Glomerular visceral epithelial cell (primary cell): ENCODE data around the gene DIS3L2.
A peak's percentile ranks its signal among the peaks of the same experiment; 100 is the strongest.

Source experiments
- DNase-seq: peaks from one replicate; pipeline ENCODE4 v3.0.0-alpha.2; 2016; ENCODE audit errors: extremely low spot score

The DIS3L2 gene

GRCh38 chr2:231961349-231962166 lies at the start of gene DIS3L2:
TSS of gene DIS3L2 (plus strand) at chr2:231961713. CDS start at chr2:232014928, 53,215 bp downstream.
- peak; percentile 79 for DNase-seq

- DNase-seq, result no peak
Observed at GRCh38 chr2:231914077-231914690, 47.3 kb upstream of the DIS3L2 start.

GRCh38 chr2:231917280-231918066 lies 44.0 kb upstream of the DIS3L2 start:
- DNase-seq, result no peak

GRCh38 chr2:231918501-231919330 lies 42.8 kb upstream of the DIS3L2 start:
- no peak for DNase-seq

DNA sequence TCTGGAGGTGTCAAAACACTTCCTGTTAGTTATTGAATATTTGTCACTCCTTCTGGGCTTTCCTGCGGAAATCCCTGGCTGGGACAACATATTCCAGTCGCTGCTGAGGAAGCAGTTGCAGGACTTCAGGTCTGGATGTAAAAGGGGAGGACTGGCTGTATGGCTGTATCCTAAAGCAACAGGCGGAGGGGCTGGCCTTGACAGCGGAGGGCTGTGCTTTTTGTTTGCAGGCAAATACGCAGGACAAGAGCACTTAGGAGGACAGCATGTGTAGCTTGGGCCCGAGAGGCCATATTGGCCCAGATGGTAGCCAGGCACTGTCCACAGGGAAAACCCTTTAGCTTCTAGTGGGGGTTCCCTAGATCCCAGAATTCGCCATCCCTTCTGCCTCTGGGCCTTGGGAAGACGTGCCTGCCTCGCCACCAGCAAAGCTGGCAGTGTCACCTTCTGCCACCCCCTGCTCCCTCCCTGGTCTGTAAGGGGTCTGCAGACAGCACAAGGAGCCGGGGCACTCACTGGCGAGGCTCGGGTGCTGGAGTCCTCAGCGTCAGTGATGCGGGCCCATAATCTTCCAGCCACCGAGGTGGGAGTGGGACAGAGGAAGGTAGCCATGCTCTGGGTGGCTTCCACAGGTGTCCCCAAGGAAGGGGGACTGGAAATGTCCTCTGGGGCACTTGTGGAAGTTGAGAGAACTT lies 42.0 kb upstream of the DIS3L2 start:
- DNase-seq, result no peak

DNA sequence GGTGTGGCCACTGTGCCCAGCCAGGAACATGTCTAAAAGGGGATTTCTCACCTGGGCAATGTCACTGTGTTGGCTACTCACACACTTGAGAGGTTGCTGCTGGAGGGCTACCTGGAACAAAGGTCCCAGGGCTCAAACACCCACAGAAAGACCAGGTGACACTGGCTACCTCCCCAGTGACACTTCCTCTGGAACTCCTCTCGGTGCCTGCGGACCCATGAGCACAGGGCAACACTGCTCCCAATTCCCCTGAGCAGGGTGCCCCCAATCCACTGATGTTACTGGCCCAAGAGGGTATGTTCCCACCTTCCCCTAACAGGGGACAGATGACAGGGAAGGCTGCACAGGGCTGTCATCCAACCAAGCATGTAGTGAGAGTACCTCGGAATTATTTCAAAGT lies 41.1 kb upstream of the DIS3L2 start:
- no peak for DNase-seq

DNA sequence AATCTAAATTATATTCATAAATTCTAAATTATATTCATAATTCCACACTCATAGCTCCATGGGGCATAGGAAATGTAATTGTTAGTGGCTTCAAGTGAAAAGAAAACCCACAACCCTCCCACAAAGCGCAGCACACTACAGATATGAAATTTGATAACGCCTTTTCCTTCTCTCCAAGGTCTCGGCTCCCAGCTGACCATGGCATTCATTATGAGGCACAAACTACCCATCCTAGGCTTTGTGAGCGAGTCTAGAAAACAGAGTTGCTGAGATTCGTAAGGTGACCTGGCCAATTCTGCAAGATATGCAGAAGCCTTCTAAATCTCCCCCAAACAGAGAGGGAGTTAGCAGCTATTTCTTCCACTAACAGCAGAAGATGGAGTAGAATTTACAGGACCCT lies 40.7 kb upstream of the DIS3L2 start:
- DNase-seq, result no peak

DNA sequence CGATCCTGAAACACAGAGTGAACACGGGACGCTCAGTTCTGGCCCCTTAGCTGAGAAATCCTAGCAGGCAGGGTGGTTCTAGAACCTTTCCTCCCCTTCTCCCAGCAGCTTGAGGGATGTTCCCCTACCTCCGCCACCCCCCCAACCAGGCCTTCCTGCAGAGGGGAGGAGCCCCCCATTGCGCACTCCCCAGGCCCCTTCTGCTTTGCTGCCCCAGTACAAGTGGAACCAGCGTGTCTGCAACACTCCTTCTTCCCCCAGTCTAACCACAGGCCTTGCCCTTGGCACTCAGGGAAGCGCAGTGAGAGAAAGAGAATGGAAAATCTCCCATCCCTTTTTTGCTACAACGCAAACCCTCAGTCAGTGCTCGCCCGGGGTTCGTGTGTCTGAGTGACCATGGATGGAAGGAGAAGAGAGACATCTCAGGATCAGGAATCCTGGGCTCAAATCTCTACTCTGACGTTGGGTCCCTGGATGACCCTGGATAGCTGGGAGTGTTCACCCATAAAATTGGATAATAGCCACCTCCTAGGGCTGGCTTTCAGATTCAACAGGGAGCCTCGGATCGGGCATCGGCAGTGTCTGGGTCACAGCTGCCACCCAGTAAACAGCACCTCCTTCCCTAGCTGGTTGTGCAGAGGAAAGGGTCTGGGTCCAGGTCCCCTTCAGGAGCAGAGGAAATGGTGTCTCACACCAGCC lies 39.1 kb upstream of the DIS3L2 start:
- no peak for DNase-seq

GRCh38 chr2:231923010-231923344 lies 38.5 kb upstream of the DIS3L2 start:
- no peak for DNase-seq

DNA sequence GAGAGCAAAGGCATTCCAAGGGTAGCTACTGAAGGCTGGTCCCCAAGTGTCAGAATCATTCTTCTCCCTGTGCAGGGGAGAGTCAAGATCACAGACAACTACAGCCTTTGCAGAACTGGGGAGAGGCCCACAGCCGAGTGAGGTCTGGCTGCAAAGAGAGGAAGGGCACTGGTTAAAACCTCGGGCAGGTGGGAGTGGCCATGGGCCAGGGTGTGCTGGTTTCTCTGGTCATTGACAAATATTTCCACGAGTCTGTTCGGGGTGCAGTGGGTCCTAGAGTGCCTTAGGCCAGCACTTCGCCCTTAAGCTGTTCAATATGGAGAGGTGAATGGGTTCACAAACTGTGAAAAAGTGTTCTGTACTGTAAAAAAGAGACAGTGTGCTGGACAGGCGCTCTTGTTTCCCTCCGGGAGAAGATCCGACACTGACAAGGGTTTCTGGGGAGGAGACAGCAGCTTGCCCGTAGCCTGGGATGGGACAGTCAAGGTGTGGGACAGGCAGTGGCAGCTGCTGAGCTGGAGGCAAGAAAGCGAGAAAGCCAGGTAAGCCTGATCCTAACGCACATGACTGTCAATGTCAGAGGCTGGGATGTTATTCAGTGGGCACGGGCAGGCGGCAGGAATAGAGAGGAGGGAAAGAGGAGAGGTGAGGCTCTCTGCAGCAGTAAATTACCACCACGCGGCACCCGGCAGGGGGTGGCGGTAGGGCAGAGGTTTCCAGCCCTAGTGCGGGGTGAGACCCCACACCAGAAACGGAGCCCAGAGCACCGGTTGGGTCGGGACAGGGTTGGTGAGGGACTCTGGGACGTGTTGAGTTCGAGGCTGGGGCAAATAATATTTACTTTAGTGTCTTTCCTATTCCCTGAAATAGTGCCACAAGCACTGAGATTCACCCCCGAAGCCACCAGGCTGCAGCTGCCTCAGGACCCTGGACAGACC lies 37.3 kb upstream of the DIS3L2 start:
- DNase-seq, result no peak

DNA sequence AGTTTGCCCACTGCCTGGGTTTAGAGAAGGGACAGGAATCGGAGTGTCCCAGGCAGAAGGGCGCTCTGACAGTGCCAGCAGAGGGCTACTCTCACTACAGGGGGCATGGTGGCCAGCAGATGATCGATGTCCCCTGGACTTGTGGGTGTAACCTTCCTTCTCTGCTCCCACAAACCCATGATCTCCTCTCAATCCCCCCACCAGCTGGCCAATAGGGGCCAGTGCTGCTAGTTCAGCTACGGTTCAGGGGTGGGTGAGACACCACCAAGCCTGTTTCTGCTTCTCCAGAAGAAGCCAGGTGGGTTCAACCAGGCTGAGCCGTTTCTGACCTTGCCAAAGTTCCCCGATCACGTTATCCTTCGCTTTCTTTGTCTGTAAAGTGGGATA lies 36.6 kb upstream of the DIS3L2 start:
- no peak for DNase-seq

GRCh38 chr2:231925303-231926179 lies 36.0 kb upstream of the DIS3L2 start:
- DNase-seq, result peak; percentile 86

- DNase-seq, result peak; percentile 81
Observed at GRCh38 chr2:231926180-231926741, 35.3 kb upstream of the DIS3L2 start, which contains the start of gene NPPC. TSS of gene NPPC (minus strand) at chr2:231926396. CDS start at chr2:231926249, 147 bp downstream.

DNA sequence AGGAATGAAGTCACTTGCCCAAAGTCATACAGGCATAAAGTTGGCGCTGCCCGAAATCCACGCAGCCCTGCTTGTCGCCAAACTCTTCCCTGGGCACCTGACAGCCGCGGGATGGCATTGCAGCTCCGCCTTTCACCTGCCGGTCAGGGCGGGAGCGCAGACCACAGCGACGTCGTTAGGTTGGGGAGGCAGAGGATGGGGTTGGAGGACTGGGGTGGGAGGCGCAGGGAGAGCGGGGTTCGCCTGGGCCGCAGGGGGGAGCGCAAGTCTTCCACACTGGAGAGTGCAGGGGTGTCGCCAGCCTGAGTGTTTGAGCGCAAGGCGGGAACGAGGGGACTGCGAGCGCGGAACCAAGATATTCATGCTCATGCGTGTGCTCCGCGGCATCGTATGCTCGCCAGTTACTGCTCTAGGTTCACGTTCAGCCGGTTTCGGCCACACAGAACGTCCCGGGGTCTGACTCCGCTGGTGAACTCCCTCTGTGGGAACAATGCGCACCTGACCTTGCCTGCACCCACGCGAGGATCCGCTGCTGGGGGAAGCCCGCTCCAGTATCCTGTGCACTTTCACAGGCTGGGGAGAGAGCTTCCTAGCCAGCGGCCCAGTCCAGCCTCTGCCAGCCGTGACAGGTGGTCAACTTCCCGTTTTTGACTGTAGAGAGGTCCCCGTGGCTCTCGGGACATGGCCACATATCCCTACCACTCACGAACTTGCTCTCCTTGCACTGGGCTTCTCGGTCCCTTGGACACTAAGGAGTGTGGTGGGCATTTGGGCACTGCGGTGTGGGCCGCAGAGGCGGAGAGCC lies 34.5 kb upstream of the DIS3L2 start:
- peak; percentile 29 for DNase-seq

DNA sequence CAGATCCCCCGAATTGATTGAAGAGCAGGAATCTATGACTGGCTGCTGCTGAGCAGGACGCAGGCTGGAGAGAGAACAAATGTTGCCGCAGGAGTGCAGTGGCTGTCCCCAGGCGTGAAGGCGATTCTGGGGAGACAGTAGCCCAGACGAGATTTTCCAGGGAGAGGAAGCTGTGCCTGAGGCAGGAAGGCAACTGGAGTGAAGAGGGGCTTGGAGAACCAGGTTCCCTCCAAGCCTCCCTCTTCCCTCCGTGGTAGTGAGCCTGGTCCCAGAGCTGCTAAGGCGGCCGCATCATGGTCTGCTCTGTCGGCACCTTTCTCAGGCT lies 34.0 kb upstream of the DIS3L2 start:
- no peak for DNase-seq

DNA sequence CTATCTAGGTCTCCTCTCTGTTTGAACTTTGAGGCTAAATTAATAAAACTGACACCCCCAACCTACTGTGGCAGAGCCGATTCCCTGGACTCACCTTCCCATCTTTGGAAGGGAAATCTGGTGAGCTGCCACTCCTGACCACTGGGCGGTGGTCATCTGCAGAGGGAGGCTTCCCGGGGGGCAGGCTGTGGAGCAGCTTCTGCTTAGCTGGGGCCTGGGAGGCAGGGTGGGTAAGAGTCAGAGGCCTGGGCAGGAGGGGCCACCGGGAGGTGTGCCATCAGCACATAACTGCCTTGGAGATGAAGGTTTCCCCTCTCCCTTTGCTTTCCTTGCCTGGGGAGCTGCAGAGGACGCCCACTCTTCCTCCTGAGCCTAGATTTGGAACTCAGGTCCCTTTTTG lies 33.0 kb upstream of the DIS3L2 start:
- peak; percentile 17 for DNase-seq
